SU-DHL-6 (cell line): Measurements from ENCODE around the gene RFK.

Experiments
- EZH2phosphoT487 ChIP-seq: fragments of 200-600 bp; sonication (generic), shearing (Covaris generic); conservative IDR thresholded peaks from 2 replicates; pipeline ENCODE4 v1.6.1; 2018; ENCODE audit warnings: mild to moderate bottlenecking, antibody characterized with exemption, low read length, moderate library complexity, mixed read lengths
- TF ChIP-seq, protein P1 (sequence below): fragments of 200-600 bp; sonication (generic); IDR thresholded peaks from one replicate; pipeline ENCODE4 v1.5.1; 2017; ENCODE audit warnings: antibody characterized with exemption, mild to moderate bottlenecking, low read length, moderate library complexity; ENCODE audit not compliant: insufficient read depth, poor library complexity, severe bottlenecking

DNA sequence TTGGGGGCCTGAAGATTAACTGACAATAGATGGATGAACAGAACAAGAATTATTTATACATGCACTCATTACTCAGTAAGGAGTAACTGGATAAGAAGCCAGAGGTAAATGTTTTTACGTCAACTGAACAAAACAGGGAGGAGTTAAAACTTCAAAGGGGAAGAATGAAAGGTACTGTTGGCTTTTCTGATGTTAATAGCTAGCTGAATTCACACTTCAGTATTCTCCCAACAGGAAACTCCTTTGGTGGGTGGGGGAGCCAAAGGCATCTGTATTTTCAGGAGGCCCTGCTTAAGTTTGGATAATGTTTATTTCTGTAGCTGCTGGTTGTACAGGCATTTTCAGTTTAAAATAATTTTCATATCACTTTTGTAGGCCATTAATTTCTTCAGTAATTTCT lies 23.2 kb upstream of the RFK start:
- TF ChIP-seq, protein P1, sequence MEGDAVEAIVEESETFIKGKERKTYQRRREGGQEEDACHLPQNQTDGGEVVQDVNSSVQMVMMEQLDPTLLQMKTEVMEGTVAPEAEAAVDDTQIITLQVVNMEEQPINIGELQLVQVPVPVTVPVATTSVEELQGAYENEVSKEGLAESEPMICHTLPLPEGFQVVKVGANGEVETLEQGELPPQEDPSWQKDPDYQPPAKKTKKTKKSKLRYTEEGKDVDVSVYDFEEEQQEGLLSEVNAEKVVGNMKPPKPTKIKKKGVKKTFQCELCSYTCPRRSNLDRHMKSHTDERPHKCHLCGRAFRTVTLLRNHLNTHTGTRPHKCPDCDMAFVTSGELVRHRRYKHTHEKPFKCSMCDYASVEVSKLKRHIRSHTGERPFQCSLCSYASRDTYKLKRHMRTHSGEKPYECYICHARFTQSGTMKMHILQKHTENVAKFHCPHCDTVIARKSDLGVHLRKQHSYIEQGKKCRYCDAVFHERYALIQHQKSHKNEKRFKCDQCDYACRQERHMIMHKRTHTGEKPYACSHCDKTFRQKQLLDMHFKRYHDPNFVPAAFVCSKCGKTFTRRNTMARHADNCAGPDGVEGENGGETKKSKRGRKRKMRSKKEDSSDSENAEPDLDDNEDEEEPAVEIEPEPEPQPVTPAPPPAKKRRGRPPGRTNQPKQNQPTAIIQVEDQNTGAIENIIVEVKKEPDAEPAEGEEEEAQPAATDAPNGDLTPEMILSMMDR: no peak
- no peak for TF ChIP-seq EZH2phosphoT487
